ENCODE data around the gene HACD3. TPM values are rescaled to one million over a fixed set of nuclear protein-coding genes. Genes with fewer than 3 reads are reported as not detected.

Gene HACD3
- total RNA-seq, 1 donor from 2014 or later, result 107 TPM

GRCh38 chr15:65556622-65557021 lies 26.4 kb downstream of the HACD3 start:
- H3K36me3 Mint-ChIP-seq (ENCODE audit: low read depth, unreplicated experiment), result peaks cover 45% of the 10 kb centered on the region

GRCh38 chr15:65558336-65558735 lies 28.1 kb downstream of the HACD3 start:
- no peak overlapping the region for H3K27ac Mint-ChIP-seq (ENCODE audit: unreplicated experiment)
- no peaks in the 10 kb centered on the region for H3K27me3 Mint-ChIP-seq (ENCODE audit: unreplicated experiment)
- peaks cover 60% of the 10 kb centered on the region for H3K36me3 Mint-ChIP-seq (ENCODE audit: low read depth, unreplicated experiment)
- TF ChIP-seq CTCF (IDR thresholded peaks at IDR 0.05; ENCODE audit: unreplicated experiment), result no peak
- no peak overlapping the region for H3K4me3 Mint-ChIP-seq (ENCODE audit: unreplicated experiment)
- peaks cover 9% of the 10 kb centered on the region for H3K4me1 Mint-ChIP-seq (ENCODE audit: unreplicated experiment)
- no peaks in the 10 kb centered on the region for H3K9me3 Mint-ChIP-seq (ENCODE audit: unreplicated experiment)
- DNase-seq (ENCODE audit: low spot score), result no peak

More at GRCh38 chr15:65556622-65557021, 26.4 kb downstream of the HACD3 start:
- H3K27ac Mint-ChIP-seq (ENCODE audit: unreplicated experiment), result no peak overlapping the region
- TF ChIP-seq CTCF (IDR thresholded peaks at IDR 0.05; ENCODE audit: unreplicated experiment), result no peak
- no peaks in the 10 kb centered on the region for H3K9me3 Mint-ChIP-seq (ENCODE audit: unreplicated experiment)
- H3K27me3 Mint-ChIP-seq (ENCODE audit: unreplicated experiment), result no peaks in the 10 kb centered on the region
- no peak for DNase-seq (ENCODE audit: low spot score)
- H3K4me1 Mint-ChIP-seq (ENCODE audit: unreplicated experiment), result peaks cover 7% of the 10 kb centered on the region
- H3K4me3 Mint-ChIP-seq (ENCODE audit: unreplicated experiment), result no peak overlapping the region

- Mint-ChIP-seq H3K4me3 (ENCODE audit: unreplicated experiment) (no peak overlapping the region), H3K36me3 (ENCODE audit: low read depth, unreplicated experiment) (peaks cover 59% of the 10 kb centered on the region), H3K4me1 (ENCODE audit: unreplicated experiment) (peaks cover 9% of the 10 kb centered on the region), H3K9me3 (ENCODE audit: unreplicated experiment) (no peaks in the 10 kb centered on the region), H3K27me3 (ENCODE audit: unreplicated experiment) (no peaks in the 10 kb centered on the region), H3K27ac (ENCODE audit: unreplicated experiment) (no peak overlapping the region)
- no peak for DNase-seq (ENCODE audit: low spot score)
- no peak for TF ChIP-seq CTCF (IDR thresholded peaks at IDR 0.05; ENCODE audit: unreplicated experiment)
Observed at GRCh38 chr15:65558997-65559760, 28.9 kb downstream of the HACD3 start.

GRCh38 chr15:65559941-65560340 lies 29.7 kb downstream of the HACD3 start:
- no peak for TF ChIP-seq CTCF (IDR thresholded peaks at IDR 0.05; ENCODE audit: unreplicated experiment)
- DNase-seq (ENCODE audit: low spot score), result no peak
- Mint-ChIP-seq H3K36me3 (ENCODE audit: low read depth, unreplicated experiment) (peaks cover 61% of the 10 kb centered on the region), H3K27me3 (ENCODE audit: unreplicated experiment) (peaks cover 1% of the 10 kb centered on the region), H3K27ac (ENCODE audit: unreplicated experiment) (no peak overlapping the region), H3K9me3 (ENCODE audit: unreplicated experiment) (no peaks in the 10 kb centered on the region), H3K4me1 (ENCODE audit: unreplicated experiment) (peaks cover 9% of the 10 kb centered on the region), H3K4me3 (ENCODE audit: unreplicated experiment) (no peak overlapping the region)

- Mint-ChIP-seq H3K27me3 (ENCODE audit: unreplicated experiment) (peaks cover 1% of the 10 kb centered on the region), H3K9me3 (ENCODE audit: unreplicated experiment) (no peaks in the 10 kb centered on the region), H3K27ac (ENCODE audit: unreplicated experiment) (peak overlapping the region; percentile 52), H3K4me3 (ENCODE audit: unreplicated experiment) (peak overlapping the region; percentile 68), H3K36me3 (ENCODE audit: low read depth, unreplicated experiment) (peaks cover 68% of the 10 kb centered on the region), H3K4me1 (ENCODE audit: unreplicated experiment) (peaks cover 9% of the 10 kb centered on the region)
- no peak for DNase-seq (ENCODE audit: low spot score)
- TF ChIP-seq CTCF (IDR thresholded peaks at IDR 0.05; ENCODE audit: unreplicated experiment), result no peak
Observed at GRCh38 chr15:65561934-65562333, 31.7 kb downstream of the HACD3 start.

Measured in endothelial cell (in vitro differentiated cells).